Left kidney (tissue), 2 donors: ENCODE results near the gene GSTK1. TPM values are rescaled to one million over a fixed set of nuclear protein-coding genes. Genes with fewer than 3 reads are reported as not detected.
"Not testable (repeated sequence)": the region's sequence is repeated elsewhere in the genome, so short reads cannot be mapped to it uniquely, and the experiment has no call there.

ENCODE experiments used
- DNase-seq: peaks from one replicate; pipeline ENCODE4 v3.0.0-alpha.2; 2013
- polyA plus RNA-seq: library from polyadenylated mRNA; unstranded; fragments of 120-200 nt; gene quantifications from one replicate; pipeline ENCODE4 v1.2.1, GENCODE V29; 2013; ENCODE audit not compliant: insufficient read length

Gene GSTK1
- polyA plus RNA-seq, 1 donor, result 199 TPM

DNA sequence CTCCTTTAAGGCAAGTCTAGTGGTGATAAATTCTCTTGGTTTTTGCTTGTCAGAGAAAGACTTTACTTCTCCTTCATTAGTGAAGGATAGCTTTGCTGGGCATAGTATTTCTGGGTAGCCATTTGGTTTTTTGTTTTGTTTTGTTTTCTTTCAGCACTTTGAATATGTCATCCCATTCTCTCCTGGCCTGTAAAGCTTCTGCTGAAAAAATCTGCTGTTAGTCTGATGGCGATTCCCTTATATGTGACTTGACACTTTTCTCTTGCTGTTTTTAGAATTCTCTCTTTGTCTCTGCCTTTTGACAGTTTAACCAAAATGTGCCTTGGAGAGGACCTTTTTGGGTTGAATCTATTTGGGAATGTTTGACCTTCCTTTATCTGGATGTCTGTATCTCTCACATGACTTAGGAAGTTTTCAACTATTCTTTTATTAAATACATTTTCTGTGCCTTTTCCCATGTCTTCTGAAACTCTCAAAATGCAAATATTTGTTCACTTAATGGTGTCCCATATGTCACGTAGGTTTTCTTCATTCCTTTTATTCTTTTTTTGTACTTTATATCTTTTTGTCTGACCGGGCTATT, 26.7 kb upstream of the GSTK1 start:
- no peak for DNase-seq

GRCh38 chr7:143237366-143237765, 25.9 kb upstream of the GSTK1 start:
- no peak for DNase-seq

DNA sequence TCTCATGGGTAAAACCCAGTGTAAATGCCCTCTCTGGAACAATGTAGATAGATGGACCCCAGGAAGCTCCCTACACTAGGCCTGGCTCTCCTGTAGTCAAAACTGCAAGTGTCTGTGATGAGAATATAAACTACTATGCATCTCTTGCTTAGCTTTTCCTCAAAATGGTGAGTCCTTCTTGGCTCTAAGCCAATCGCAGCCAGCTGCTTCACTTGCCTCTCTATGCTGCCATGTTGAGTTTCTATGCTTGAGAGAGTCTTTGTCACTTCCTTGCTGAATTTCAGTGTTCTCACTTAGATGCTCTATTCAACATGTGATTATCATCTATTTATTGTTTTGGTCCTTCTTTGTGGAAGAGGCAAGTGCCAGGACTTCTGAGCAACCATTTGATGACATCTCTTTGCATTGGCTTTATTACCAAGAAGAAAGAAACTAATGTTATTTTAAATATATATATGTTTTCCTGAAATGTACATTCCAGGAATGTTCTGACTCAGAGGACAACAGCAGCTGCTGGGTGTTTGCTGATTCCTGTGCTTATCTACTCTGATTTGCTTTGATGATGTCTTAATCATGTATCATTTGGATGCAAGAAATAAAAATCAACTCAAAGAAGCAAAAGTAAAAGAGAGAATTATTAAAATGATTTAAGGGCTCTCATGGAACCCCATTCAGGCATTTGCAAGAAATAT, 24.8 kb upstream of the GSTK1 start:
- no peak for DNase-seq

- DNase-seq, result no peak
These were observed 23.4 kb upstream of the GSTK1 start for GRCh38 chr7:143239813-143240212.

DNA sequence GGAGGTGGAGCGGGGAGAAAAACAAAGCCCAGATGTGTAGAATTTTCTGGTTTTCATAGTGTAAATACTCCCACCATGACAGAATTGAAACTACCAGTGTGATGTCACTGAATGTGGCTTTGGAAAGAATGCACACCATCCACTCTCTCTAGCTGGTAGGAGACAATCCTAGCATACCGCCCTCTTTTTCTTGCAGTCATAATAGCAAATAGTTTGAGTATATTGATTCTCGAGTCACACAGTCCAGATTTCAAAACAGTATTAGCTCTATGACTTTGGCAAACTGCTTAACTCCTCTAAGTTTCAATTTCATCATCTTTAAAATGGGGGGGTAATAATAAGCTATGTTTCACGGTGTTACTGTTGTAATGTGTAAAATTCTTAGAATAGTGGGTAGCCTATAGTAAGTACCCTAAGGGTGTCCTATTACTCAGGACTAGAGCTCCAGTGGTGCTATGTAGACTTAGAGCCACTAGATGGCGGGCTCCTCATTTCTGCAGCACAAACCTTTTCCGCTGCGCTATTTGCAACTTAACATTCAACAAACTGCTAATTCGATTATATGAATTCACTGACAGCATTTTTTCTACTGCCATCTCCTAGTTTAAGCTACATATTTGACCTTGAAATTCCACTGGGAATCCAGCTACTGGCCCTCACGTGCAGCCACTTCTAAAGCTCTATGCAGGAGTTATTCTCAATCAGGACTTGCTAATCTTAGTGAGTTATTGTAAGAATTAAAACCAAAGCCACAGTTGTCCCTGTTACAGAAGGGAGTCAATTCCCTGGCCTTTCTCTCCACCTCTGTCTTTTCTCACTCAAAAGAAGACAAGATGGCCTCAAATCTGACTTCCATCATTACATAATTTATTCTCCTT, 22.7 kb upstream of the GSTK1 start:
- peak; percentile 74 for DNase-seq

DNA sequence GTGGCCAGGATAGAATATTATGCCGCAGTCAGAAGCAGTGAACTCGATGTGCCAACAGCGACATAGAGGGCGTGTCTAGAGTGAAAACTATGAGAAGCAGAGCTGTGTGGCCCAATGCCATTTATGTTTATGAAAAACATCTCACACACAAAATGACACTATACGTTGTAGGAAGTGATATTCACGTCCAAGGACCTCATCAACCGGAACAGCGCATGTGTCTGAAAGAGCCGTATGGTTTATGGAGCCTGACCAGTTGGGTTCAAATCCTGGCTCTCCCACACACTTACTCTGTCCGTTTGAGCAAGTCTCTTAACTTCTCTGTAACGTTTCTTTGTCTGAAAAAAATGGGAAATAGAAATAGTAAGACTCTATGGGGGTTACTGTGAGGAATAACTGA, 20.9 kb upstream of the GSTK1 start:
- no peak for DNase-seq

GRCh38 chr7:143243111-143243510, 20.1 kb upstream of the GSTK1 start:
- no peak for DNase-seq

DNA sequence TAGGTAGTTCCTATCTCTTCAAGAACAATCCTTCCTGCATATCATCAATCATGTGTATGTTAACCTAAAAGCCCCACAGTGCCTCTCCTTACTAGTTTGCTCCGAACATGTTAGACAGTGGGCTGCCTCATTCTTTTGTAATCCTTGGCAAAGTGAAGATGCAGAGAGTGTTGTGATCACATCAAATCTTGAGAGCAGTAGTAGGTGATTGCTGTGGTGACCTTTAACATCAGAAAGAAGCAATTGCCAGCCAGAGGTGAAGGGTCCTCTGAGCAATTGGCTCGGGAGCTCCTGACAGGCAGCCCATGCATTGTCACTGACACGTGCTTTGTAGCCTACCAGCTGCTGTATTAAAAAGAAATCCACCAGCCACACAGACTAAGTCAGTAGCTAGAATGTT, 19.6 kb upstream of the GSTK1 start:
- no peak for DNase-seq

DNA sequence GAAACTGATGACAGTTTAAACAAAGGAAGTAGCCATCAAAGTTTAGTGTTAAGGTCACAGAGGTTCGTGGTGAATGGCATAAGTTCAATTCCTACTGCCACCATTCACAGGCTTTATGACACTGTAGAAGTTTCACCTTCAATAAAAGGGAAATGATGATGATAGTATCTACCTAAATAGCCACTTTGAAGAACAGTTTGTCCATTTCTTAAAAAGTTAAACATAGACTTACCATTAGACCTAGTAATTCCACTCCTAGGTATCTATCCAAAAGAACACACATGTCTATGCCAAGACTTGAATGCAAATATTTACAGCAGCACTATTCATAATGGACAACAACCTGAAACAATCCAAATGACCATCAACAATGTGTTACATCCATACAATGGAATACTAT, 18.9 kb upstream of the GSTK1 start:
- no peak for DNase-seq

DNA sequence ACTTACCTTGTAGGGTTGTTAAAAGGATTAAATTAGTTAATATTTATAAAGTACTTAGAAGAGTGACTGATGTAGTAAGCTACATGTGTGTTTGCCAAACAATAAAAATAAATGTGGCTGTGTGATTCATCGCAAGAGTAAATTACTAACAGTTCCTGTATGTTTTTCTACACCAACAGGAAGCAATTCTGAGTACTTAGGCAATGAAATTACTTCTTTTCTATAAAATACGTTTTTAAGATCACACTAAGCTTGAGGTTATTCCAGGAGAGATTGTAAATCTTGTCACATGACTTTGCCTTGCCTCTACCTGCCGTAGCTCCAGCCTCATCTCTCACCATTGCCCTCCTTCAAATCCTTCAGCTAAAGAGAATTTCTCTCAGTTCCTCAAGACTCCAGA, 18.1 kb upstream of the GSTK1 start:
- DNase-seq, result no peak

GRCh38 chr7:143247372-143247771, 15.9 kb upstream of the GSTK1 start:
- no peak for DNase-seq

- DNase-seq, result no peak
These were observed 14.4 kb upstream of the GSTK1 start for GRCh38 chr7:143248761-143249354.

DNA sequence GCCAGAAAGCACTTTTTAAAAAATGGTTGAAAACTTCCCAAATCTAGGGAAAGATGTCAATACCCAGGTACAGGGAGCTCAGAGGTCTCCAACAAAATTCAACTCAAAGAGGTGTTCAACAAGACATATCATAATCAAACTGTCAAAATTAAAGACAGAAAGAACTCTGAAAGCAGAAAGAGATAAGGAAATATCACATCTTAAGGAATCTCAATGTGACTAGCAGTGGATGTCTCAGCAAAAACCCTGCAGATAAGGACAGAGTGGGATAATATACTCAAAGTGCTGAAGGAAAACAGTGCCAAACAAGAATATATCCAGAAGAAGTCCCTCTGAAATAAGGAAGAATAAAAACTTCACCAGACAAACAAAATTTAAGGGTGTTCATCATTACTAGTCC, 13.0 kb upstream of the GSTK1 start:
- no peak for DNase-seq

DNA sequence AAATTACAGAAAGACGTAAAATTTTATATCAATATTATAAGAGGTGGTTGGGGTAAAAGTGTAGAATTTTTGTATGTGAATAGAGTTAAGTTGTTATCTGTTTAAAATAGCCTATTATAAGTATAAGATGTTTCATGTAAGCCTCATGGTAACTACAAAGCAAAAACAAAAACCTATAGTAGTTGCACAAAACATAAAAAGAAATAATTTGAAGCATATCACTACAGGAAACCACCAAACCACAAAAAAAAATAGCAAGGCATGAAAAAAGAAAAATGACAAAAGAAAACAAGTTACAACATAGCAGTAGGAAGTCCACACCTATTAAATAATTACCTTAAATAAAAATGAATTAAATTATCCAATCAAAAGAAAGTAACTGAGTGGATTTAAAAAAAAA, 12.4 kb upstream of the GSTK1 start:
- DNase-seq, result no peak

- DNase-seq, result no peak
These were observed 11.2 kb upstream of the GSTK1 start for GRCh38 chr7:143252006-143252405.

GRCh38 chr7:143255564-143255963, 7.7 kb upstream of the GSTK1 start:
- DNase-seq, result no peak

DNA sequence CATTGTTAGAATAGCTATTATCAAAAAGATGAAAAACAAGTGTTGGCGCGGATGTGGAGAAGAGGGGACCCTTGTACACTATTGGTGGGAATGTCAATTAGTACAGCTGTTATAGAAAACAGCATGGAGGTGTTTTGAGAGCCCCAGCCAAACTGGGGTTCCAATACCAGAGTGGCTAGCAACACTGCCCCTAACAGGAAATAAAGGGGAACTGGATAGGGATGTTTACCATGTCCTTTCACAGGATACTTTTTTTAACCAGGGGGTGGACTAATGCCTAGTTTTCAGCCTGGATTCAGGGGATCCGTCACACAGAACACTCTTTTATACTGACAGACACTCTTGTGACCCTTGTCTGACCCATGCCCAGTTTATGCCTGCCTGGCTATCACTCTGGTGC, 6.9 kb upstream of the GSTK1 start:
- no peak for DNase-seq

DNA sequence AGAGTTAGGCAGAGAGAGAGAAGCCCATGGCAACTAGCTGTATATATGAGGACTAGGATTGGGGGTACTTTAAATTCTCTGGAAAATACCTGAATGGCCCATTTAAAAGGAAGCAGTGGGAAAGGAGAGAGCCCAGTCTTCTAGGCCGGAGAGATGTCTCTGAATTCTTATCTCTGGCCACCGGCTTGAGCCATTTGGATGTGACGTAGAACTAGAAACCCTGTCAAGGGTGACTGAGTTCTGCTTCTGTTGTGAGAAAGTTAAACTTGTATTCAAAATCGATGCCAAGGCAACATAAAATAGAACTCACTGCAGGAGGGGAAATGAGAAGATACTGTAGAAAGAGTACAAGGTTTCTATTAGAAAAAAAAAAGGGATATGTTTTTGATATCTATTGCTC, 6.3 kb upstream of the GSTK1 start:
- DNase-seq, result no peak

- DNase-seq, result no peak
These were observed 5.7 kb upstream of the GSTK1 start for GRCh38 chr7:143257501-143257900.

- no peak for DNase-seq
These were observed 4.4 kb upstream of the GSTK1 start for GRCh38 chr7:143258831-143259230.

- no peak for DNase-seq
These were observed 3.5 kb upstream of the GSTK1 start for GRCh38 chr7:143259765-143260164.

DNA sequence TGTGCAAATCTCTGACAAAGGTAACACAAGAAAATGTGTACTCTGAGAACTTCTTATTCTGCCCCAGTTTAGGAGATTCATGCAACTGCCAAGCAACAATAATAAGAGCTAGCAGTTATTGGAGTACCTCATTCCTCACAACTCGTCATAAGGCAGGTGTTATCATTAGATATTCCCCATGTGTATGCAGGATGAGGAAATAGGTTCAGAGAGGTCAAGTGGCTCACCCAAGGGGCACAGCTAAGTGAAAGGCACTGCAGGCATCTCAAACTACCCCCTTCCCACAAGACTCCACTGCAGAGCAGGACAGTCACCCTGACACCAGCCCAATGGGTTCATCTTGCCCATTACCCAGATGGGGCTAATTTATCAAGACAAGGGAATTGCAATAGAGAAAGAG, 1.3 kb upstream of the GSTK1 start:
- no peak for DNase-seq

- not testable (repeated sequence) for DNase-seq
These were observed 941 bp downstream of the GSTK1 start for GRCh38 chr7:143264196-143264568.
